Stomach (tissue), 9 donors: ENCODE data around the gene FRYL. TPM values are rescaled to one million over a fixed set of nuclear protein-coding genes. Genes with fewer than 3 reads are reported as not detected.

ENCODE experiments used
- DNase-seq, 2 donors: peaks; one replicate each; pipeline versions ENCODE4 v3.0.0 to v3.0.0-alpha.2; 2013 to 2019
- H3K27ac ChIP-seq, 5 donors: fragments of 200-600 bp in 4 of 5; sonication (generic) in 4 of 5; one replicate each; pipeline ENCODE4 v1.5.1; 2013 to 2019; ENCODE audit warnings: mild to moderate bottlenecking in 1 of 5, moderate library complexity in 1 of 5
- H3K27me3 ChIP-seq, 3 donors: fragments of 200-600 bp; sonication (generic); one replicate each; pipeline ENCODE4 v1.5.1; 2017 to 2019; ENCODE audit warnings: mixed run types in 1 of 3
- H3K36me3 ChIP-seq, 4 donors: fragments of 200-600 bp; sonication (generic); 1 replicate in 3 of 4; 2 replicates in 1 of 4; pipeline ENCODE4 v1.5.1; 2016 to 2019
- H3K4me1 ChIP-seq, 4 donors: fragments of 200-600 bp; sonication (generic); one replicate each; pipeline ENCODE4 v1.5.1; 2016 to 2019
- H3K4me3 ChIP-seq, 4 donors: fragments of 200-600 bp; sonication (generic) in 3 of 4; one replicate each; pipeline ENCODE4 v1.5.1; 2016 to 2019; ENCODE audit warnings: mild to moderate bottlenecking in 1 of 4
- H3K9me3 ChIP-seq, 4 donors: fragments of 200-600 bp; sonication (generic); one replicate each; pipeline ENCODE4 v1.5.1; 2016 to 2019
- EP300 ChIP-seq: sonication (generic); formaldehyde crosslinking; IDR thresholded peaks from one replicate; pipeline ENCODE4 v1.6.1; 2017; ENCODE audit warnings: antibody characterized with exemption
- POLR2A ChIP-seq, 4 donors: fragments of 450-650 bp; IDR thresholded peaks; one replicate each; pipeline ENCODE4 v1.6.1; 2016; ENCODE audit warnings: antibody characterized with exemption in 4 of 4, control low read depth in 2 of 4, mild to moderate bottlenecking in 1 of 4, moderate library complexity in 1 of 4
- POLR2AphosphoS5 ChIP-seq, 3 donors: sonication (generic); formaldehyde crosslinking; IDR thresholded peaks; one replicate each; pipeline ENCODE4 v1.6.1; 2016; ENCODE audit warnings: antibody characterized with exemption in 3 of 3
- WGBS, 5 donors: extraction: QIAGEN DNeasy Blood & Tissue Kit in 3 of 5; methylation state at CpG; one replicate each; pipeline versions ENCODE4 v1.1.5 to v1.1.7; 2013 to 2018; 5-methylcytosine and 5-hydroxymethylcytosine counted together
- intact Hi-C: fragments of 100-400 bp; cut with DNase I; formaldehyde crosslinking; loops from one replicate; pipeline ENCODE4 v1.15.1; 2023; ENCODE audit warnings: low total_unique reads
- polyA plus RNA-seq, 3 donors: library from polyadenylated mRNA; stranded (reverse); fragments of 200-250 nt; gene quantifications; one replicate each; pipeline ENCODE4 v1.2.3, GENCODE V29; 2013
- total RNA-seq, 5 donors: library from RNA; depleted of rRNA; stranded (reverse); fragments of >200 nt; gene quantifications; one replicate each; pipeline versions ENCODE4 v1.1.0 to v1.2.3, GENCODE V29; 2014 to 2016
- TF ChIP-seq, protein P1 (sequence below), 7 experiments: fragments of 450-650 bp in 4 of 7; fragments of 200-600 bp in 3 of 7; sonication (generic) in 3 of 7; IDR thresholded peaks; one replicate each; pipeline ENCODE4 v1.5.1; 2016 to 2019; ENCODE audit warnings: antibody characterized with exemption in 7 of 7, control low read depth in 2 of 7, mild to moderate bottlenecking in 1 of 7
- donor health status: healthy with polysubstance abuse.
- donor health status: Bipolar disorder and iron deficiency.
- donor health status: healthy.

The FRYL gene
- total and polyA plus RNA-seq, 8 donors, result 6.4 to 697 (median 67.0) TPM

DNA sequence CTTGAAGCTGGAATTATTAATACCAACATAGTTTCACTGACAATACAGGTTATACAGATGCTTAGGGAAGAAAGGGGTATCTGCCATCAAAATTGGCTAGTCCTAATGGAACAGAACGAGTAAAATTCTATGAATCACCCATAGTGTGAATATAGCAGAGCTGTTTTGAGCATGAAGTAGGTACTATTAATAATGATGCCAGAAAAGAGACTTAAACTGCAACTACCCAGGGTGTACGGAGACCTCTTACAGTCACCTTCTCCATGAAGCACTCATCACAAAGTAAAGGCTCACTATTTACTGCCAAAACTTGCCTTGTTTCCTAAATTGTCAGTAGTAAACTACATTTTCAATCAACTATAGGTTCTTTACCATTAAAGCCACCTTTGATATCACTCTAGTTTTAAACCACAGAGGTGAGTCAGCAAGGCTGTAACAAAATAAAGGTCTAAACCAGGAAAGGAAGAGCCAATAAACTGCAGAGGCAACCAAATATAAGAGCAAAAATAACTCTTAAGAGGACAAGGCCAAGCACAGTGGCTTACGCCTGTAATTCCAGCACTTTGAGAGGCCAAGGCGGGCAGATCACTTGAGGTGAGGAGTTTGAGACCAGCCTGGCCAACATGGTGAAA, 114.4 kb downstream of the FRYL start:
- H3K4me1 ChIP-seq, result peaks cover 0 to 46% (median 19%) of the 10 kb centered on the region in 4 donors
- peak overlapping the region in 1 of 5 donors; percentile 38 for H3K27ac ChIP-seq
- H3K27me3 ChIP-seq, result no peaks in the 10 kb centered on the region
- intact Hi-C loops, result no loop called here
- 78 to 91% (median 88%) methylated on average over 4 of the region's 4 CpGs for WGBS, 5 donors
- no peak for TF ChIP-seq POLR2A (IDR thresholded peaks at IDR 0.05)
- TF ChIP-seq, protein P1, sequence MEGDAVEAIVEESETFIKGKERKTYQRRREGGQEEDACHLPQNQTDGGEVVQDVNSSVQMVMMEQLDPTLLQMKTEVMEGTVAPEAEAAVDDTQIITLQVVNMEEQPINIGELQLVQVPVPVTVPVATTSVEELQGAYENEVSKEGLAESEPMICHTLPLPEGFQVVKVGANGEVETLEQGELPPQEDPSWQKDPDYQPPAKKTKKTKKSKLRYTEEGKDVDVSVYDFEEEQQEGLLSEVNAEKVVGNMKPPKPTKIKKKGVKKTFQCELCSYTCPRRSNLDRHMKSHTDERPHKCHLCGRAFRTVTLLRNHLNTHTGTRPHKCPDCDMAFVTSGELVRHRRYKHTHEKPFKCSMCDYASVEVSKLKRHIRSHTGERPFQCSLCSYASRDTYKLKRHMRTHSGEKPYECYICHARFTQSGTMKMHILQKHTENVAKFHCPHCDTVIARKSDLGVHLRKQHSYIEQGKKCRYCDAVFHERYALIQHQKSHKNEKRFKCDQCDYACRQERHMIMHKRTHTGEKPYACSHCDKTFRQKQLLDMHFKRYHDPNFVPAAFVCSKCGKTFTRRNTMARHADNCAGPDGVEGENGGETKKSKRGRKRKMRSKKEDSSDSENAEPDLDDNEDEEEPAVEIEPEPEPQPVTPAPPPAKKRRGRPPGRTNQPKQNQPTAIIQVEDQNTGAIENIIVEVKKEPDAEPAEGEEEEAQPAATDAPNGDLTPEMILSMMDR (IDR thresholded peaks at IDR 0.05), result no peak
- no peak for TF ChIP-seq EP300
- no peak for TF ChIP-seq POLR2AphosphoS5 (IDR thresholded peaks at IDR 0.05)
- H3K9me3 ChIP-seq, result no peaks in the 10 kb centered on the region
- DNase-seq, result no peak
- H3K4me3 ChIP-seq, result no peak overlapping the region
- H3K36me3 ChIP-seq, result no peaks in the 10 kb centered on the region

DNA sequence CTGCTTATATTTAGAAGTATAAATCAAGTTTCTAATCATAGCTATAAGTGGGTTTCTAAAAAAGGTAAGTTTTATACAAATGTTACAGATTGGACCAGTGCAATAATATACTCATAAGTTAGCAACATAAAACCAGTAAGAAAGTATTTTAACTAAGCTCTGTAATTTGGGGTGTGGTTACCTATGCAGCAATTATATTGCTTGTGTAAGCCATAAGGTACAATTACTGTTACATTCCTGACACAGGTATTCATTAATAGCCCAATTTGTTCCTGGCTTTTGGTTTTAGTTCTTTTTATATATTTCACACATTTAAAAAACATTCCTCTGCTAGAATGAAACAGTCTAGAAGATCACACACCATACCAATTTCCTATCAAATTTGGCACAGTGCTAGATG, 115.1 kb downstream of the FRYL start:
- H3K36me3 ChIP-seq, result no peaks in the 10 kb centered on the region
- DNase-seq, result no peak
- intact Hi-C loops, result no loop called here
- TF ChIP-seq, protein P1 (IDR thresholded peaks at IDR 0.05), result no peak
- TF ChIP-seq POLR2A (IDR thresholded peaks at IDR 0.05) (no peak), POLR2AphosphoS5 (IDR thresholded peaks at IDR 0.05) (no peak), EP300 (no peak)
- no peaks in the 10 kb centered on the region for H3K27me3 ChIP-seq
- H3K4me1 ChIP-seq, result peaks cover 0 to 46% (median 19%) of the 10 kb centered on the region in 4 donors
- H3K27ac ChIP-seq, result no peak overlapping the region
- H3K4me3 ChIP-seq, result no peak overlapping the region
- no peaks in the 10 kb centered on the region for H3K9me3 ChIP-seq

DNA sequence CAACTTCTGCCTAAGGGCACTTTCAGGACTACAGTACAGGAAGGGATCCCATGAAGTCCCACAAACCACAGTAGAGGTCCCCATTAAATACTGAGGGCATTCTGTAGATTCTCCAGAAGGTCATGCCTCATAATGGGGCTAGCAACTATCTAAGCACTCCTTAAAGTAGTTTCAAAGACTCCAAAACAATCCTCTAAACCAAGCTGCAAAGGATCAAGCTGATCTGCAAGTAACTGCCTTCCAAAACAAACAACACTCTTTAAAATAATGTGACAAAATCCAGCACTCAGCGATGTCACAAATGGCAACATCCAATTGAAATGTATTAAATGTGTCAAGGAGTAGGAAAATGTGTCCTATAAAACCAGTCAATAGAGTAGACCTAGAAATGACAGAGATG, 118.7 kb downstream of the FRYL start:
- no peak overlapping the region for H3K4me3 ChIP-seq
- H3K9me3 ChIP-seq, result no peaks in the 10 kb centered on the region
- H3K27ac ChIP-seq, result no peak overlapping the region
- TF ChIP-seq EP300, result no peak
- TF ChIP-seq POLR2A (IDR thresholded peaks at IDR 0.05), result no peak
- no peak for TF ChIP-seq POLR2AphosphoS5 (IDR thresholded peaks at IDR 0.05)
- TF ChIP-seq, protein P1 (IDR thresholded peaks at IDR 0.05), result no peak
- WGBS, 5 donors, result 89 to 100% (median 97%) methylated on average over 1 of the region's 1 CpG
- no peaks in the 10 kb centered on the region for H3K27me3 ChIP-seq
- H3K4me1 ChIP-seq, result peaks cover 0 to 20% (median 15%) of the 10 kb centered on the region in 4 donors
- H3K36me3 ChIP-seq, result no peaks in the 10 kb centered on the region
- DNase-seq, result no peak
- intact Hi-C loops, result no loop called here

DNA sequence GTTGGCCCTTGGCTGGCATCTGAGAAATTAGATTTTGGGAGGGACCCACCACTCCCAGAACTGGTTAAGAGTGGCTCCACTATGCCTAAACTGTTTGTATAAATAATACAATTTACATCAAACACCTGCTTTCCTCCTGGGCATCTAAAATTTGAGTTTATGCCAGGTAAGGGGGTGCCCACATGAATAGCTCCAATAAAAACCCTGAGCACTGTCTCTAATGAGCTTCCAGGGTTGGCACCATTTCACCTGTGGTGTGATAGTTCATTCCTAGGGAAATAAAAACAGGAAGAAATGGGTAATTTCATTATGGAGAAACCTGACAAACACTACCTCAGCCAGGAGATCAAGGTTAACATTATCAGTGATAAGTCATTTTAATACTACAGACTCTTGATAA, 119.7 kb downstream of the FRYL start:
- TF ChIP-seq, protein P1 (IDR thresholded peaks at IDR 0.05), result no peak
- no peak for TF ChIP-seq EP300
- TF ChIP-seq POLR2A (IDR thresholded peaks at IDR 0.05), result no peak
- no peak for TF ChIP-seq POLR2AphosphoS5 (IDR thresholded peaks at IDR 0.05)
- H3K36me3 ChIP-seq, result no peaks in the 10 kb centered on the region

More for the DNA sequence above, 119.7 kb downstream of the FRYL start:
- Histone ChIP-seq H3K27ac (no peak overlapping the region), H3K27me3 (no peaks in the 10 kb centered on the region), H3K9me3 (no peaks in the 10 kb centered on the region), H3K4me3 (no peak overlapping the region), H3K4me1 (peaks cover 0 to 10% (median 7%) of the 10 kb centered on the region in 4 donors)
- DNase-seq, result no peak
- intact Hi-C loops, result no loop called here
